DMS153 (cell line): ENCODE data around the gene KDM7A.
A peak's percentile ranks its signal among the peaks of the same experiment; 100 is the strongest.

Experiments
- DNase-seq: peaks from one replicate; lab custom pipeline; 2025; lab: John Stamatoyannopoulos, UW

The KDM7A gene

GRCh38 chr7:140053812-140054539 is 122.8 kb downstream of the KDM7A start:
- DNase-seq, result no peak

- no peak for DNase-seq
These were observed 125.0 kb downstream of the KDM7A start for GRCh38 chr7:140051820-140052219.

GRCh38 chr7:140050100-140050499 is 126.7 kb downstream of the KDM7A start:
- DNase-seq, result no peak

GRCh38 chr7:140049339-140050024 is 127.3 kb downstream of the KDM7A start:
- DNase-seq, result peak; percentile 39

GRCh38 chr7:140048989-140049338 is 127.8 kb downstream of the KDM7A start:
- no peak for DNase-seq

GRCh38 chr7:140048138-140048537 is 128.6 kb downstream of the KDM7A start:
- DNase-seq, result no peak

- no peak for DNase-seq
These were observed 129.6 kb downstream of the KDM7A start for GRCh38 chr7:140047197-140047596.

- no peak for DNase-seq
These were observed 131.1 kb downstream of the KDM7A start for GRCh38 chr7:140045697-140046096.

GRCh38 chr7:140044251-140044650 is 132.5 kb downstream of the KDM7A start:
- DNase-seq, result no peak

GRCh38 chr7:140042386-140042670 is 134.5 kb downstream of the KDM7A start:
- no peak for DNase-seq

GRCh38 chr7:140041659-140042385 is 135.0 kb downstream of the KDM7A start:
- no peak for DNase-seq

GRCh38 chr7:140039896-140040295 is 136.9 kb downstream of the KDM7A start:
- DNase-seq, result no peak

- no peak for DNase-seq
These were observed 137.7 kb downstream of the KDM7A start for GRCh38 chr7:140039066-140039465.

- DNase-seq, result no peak
These were observed 140.4 kb downstream of the KDM7A start for GRCh38 chr7:140036224-140036962.

GRCh38 chr7:140035400-140036223 is 141.2 kb downstream of the KDM7A start:
- DNase-seq, result no peak
